Measurements from ENCODE around the gene LSP1. TPM values are rescaled to one million over a fixed set of nuclear protein-coding genes. Genes with fewer than 3 reads are reported as not detected.
A peak's percentile ranks its signal among the peaks of the same experiment; 100 is the strongest.

LSP1 gene
- total and polyA plus RNA-seq, 2 of the 13 experiments (the other 11 are each of a cell fraction or from before 2014, with no cell fraction given) = 0.59 to 1.00 TPM

DNA sequence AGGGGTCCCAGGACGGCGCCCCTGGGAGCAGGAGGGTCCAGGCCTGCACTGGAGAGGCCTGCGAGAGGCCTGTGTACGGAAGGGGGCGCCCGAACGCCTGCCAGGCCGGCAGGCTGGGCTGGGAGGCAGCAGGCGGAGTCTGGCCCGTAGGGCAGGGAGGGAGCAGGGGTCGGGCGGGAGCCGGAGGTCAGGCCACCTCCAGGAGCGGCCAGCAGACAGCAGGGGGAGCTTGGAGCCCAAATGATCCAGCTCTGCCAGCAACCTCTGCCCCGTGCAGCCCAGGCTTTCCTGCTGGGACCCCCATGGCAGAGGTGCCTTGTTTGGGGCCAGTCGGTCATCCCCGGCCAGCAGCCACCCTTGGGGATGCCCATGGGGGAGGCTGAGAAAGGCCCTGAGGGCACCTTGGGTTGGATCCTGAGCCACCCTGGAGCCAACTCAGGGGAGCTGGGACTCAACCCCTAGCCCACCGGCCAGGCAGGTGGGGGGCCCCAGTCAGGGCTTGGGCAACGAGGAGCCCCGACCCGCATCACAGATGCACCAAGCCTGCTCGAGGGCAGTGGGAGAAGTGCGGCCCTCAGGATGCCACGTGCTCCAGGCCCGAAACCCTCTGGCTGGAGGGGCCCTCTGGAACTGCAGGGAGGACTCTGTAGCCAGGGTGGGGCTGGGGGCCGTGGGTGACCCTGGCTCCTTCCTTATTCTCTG lies 27.7 kb upstream of the LSP1 start (continued):
- TF ChIP-seq, protein P1, sequence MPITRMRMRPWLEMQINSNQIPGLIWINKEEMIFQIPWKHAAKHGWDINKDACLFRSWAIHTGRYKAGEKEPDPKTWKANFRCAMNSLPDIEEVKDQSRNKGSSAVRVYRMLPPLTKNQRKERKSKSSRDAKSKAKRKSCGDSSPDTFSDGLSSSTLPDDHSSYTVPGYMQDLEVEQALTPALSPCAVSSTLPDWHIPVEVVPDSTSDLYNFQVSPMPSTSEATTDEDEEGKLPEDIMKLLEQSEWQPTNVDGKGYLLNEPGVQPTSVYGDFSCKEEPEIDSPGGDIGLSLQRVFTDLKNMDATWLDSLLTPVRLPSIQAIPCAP (CRISPR knock-in tag; IDR thresholded peaks at IDR 0.05; ENCODE audit: low read depth) = no peak
- TF ChIP-seq FOXK2 (IDR thresholded peaks at IDR 0.05) = no peak
- no peak for TF ChIP-seq ZNF703 (CRISPR knock-in tag; IDR thresholded peaks at IDR 0.05; ENCODE audit: borderline replicate concordance)
- TF ChIP-seq, protein P2, sequence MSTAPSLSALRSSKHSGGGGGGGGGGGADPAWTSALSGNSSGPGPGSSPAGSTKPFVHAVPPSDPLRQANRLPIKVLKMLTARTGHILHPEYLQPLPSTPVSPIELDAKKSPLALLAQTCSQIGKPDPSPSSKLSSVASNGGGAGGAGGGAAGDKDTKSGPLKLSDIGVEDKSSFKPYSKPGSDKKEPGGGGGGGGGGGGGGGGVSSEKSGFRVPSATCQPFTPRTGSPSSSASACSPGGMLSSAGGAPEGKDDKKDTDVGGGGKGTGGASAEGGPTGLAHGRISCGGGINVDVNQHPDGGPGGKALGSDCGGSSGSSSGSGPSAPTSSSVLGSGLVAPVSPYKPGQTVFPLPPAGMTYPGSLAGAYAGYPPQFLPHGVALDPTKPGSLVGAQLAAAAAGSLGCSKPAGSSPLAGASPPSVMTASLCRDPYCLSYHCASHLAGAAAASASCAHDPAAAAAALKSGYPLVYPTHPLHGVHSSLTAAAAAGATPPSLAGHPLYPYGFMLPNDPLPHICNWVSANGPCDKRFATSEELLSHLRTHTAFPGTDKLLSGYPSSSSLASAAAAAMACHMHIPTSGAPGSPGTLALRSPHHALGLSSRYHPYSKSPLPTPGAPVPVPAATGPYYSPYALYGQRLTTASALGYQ (CRISPR knock-in tag; IDR thresholded peaks at IDR 0.05) = no peak
- TF ChIP-seq NAIF1 (CRISPR knock-in tag; IDR thresholded peaks at IDR 0.05; ENCODE audit: borderline replicate concordance) = no peak
- no peak for TF ChIP-seq ETV6 (CRISPR knock-in tag; conservative IDR thresholded peaks at IDR 0.05)
- TF ChIP-seq, protein P3, sequence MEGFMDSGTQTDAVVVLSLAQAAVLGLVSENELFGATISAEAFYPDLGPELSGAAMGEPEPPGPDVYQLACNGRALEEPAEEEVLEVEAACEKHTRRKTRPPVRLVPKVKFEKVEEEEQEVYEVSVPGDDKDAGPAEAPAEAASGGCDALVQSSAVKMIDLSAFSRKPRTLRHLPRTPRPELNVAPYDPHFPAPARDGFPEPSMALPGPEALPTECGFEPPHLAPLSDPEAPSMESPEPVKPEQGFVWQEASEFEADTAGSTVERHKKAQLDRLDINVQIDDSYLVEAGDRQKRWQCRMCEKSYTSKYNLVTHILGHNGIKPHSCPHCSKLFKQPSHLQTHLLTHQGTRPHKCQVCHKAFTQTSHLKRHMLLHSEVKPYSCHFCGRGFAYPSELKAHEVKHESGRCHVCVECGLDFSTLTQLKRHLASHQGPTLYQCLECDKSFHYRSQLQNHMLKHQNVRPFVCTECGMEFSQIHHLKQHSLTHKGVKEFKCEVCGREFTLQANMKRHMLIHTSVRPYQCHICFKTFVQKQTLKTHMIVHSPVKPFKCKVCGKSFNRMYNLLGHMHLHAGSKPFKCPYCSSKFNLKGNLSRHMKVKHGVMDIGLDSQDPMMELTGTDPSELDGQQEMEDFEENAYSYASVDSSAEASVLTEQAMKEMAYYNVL (CRISPR knock-in tag; IDR thresholded peaks at IDR 0.05; ENCODE audit: borderline replicate concordance) = peak; percentile 9; the same call in 1 of the 2 replicates
- TF ChIP-seq ZNF792 (CRISPR knock-in tag; IDR thresholded peaks at IDR 0.05) = no peak
- no peak for TF ChIP-seq TBX3 (IDR thresholded peaks at IDR 0.05; ENCODE audit: borderline replicate concordance)
- TF ChIP-seq NONO (IDR thresholded peaks at IDR 0.05) = no peak
- peak; percentile 84 for TF ChIP-seq NONO (CRISPR knock-in tag; conservative IDR thresholded peaks at IDR 0.05)
- TF ChIP-seq GFI1 (CRISPR knock-in tag; IDR thresholded peaks at IDR 0.05; ENCODE audit: borderline replicate concordance) = peak; percentile 24; the same call in 1 of the 2 replicates
- no peak for TF ChIP-seq MED8 (CRISPR knock-in tag; IDR thresholded peaks at IDR 0.05; ENCODE audit: insufficient replicate concordance)
- TF ChIP-seq SNRNP70 (IDR thresholded peaks at IDR 0.05; ENCODE audit: low read depth, low read length) = no peak
- no peak for TF ChIP-seq CHD2 (IDR thresholded peaks at IDR 0.05; ENCODE audit: low read depth, low read length)
- TF ChIP-seq THYN1 (CRISPR knock-in tag; IDR thresholded peaks at IDR 0.05; ENCODE audit: borderline replicate concordance, low read depth) = no peak
- no peak for TF ChIP-seq SMAD9 (CRISPR knock-in tag; IDR thresholded peaks at IDR 0.05)
- no peak for TF ChIP-seq ZNF207 (IDR thresholded peaks at IDR 0.05; ENCODE audit: borderline replicate concordance)
- TF ChIP-seq ZKSCAN5 (CRISPR knock-in tag; IDR thresholded peaks at IDR 0.05) = no peak
- TF ChIP-seq POLR2A (IDR thresholded peaks at IDR 0.05; ENCODE audit: insufficient read depth in 1 of 2, low read depth in 2 of 2, low read length in 2 of 2) = no peak
- no peak for TF ChIP-seq ZNF746 (CRISPR knock-in tag; IDR thresholded peaks at IDR 0.05)
- TF ChIP-seq MEIS1 (CRISPR knock-in tag; IDR thresholded peaks at IDR 0.05; ENCODE audit: borderline replicate concordance) = peak; percentile 71; the same call in 1 of the 2 replicates
- TF ChIP-seq ARHGAP35 (CRISPR knock-in tag; IDR thresholded peaks at IDR 0.05; ENCODE audit: borderline replicate concordance) = no peak
- TF ChIP-seq PHB2 (IDR thresholded peaks at IDR 0.05; ENCODE audit: partially characterized antibody) = no peak
- no peak for TF ChIP-seq SNAPC5 (CRISPR knock-in tag; IDR thresholded peaks at IDR 0.05; ENCODE audit: borderline replicate concordance)
- no peak for TF ChIP-seq MZF1 (CRISPR knock-in tag; IDR thresholded peaks at IDR 0.05; ENCODE audit: borderline replicate concordance)
- peak; percentile 80; the same call in 1 of the 2 replicates for TF ChIP-seq ZNF232 (CRISPR knock-in tag; IDR thresholded peaks at IDR 0.05; ENCODE audit: borderline replicate concordance)
- no peak for TF ChIP-seq ZFP36L2 (CRISPR knock-in tag; IDR thresholded peaks at IDR 0.05)

All from HepG2 (cell line).